Ectodermal cell (in vitro differentiated cells): ENCODE results near the gene DMD. TPM values are rescaled to one million over a fixed set of nuclear protein-coding genes. Genes with fewer than 3 reads are reported as not detected.

ENCODE experiments used
- H3K27ac ChIP-seq: 2 replicates; pipeline ENCODE4 v1.7.0; 2013; ENCODE audit warnings: mild to moderate bottlenecking, low read depth, low read length; ENCODE audit not compliant: insufficient read depth, poor library complexity, severe bottlenecking
- H3K27me3 ChIP-seq: 2 replicates; pipeline ENCODE4 v1.7.0; 2013; ENCODE audit warnings: mild to moderate bottlenecking, low read length; ENCODE audit not compliant: insufficient read depth, control insufficient read depth, poor library complexity, severe bottlenecking
- H3K36me3 ChIP-seq: one replicate; pipeline ENCODE4 v1.7.0; 2013; ENCODE audit warnings: low read length; ENCODE audit not compliant: control insufficient read depth, insufficient read depth
- H3K4me1 ChIP-seq: one replicate; pipeline ENCODE4 v1.7.0; 2013; ENCODE audit warnings: low read length; ENCODE audit not compliant: control insufficient read depth, insufficient read depth
- H3K4me3 ChIP-seq: 2 replicates; pipeline ENCODE4 v1.7.0; 2013; ENCODE audit warnings: low read depth, low read length, control low read depth; ENCODE audit not compliant: insufficient read depth
- H3K9me3 ChIP-seq: 2 replicates; pipeline ENCODE4 v1.7.0; 2013; ENCODE audit warnings: mild to moderate bottlenecking, low read length, moderate library complexity; ENCODE audit not compliant: control insufficient read depth
- WGBS, 2 experiments: methylation state at CpG; one replicate each; pipeline ENCODE4 v1.1.7; 2013; ENCODE audit warnings: missing lambda C conversion rate in 2 of 2; 5-methylcytosine and 5-hydroxymethylcytosine counted together
- polyA plus RNA-seq, 4 experiments: library from polyadenylated mRNA; stranded (reverse); fragments of 50-300 nt; gene quantifications; one replicate each; pipeline ENCODE4 v1.2.3, GENCODE V29; 2013

Gene DMD
- 55.0 TPM for polyA plus RNA-seq (2013, experiment 1 of 4)
- 51.4 TPM for polyA plus RNA-seq (2013, experiment 2 of 4)
- 36.6 TPM for polyA plus RNA-seq (2013, experiment 3 of 4)
- polyA plus RNA-seq (2013, experiment 4 of 4) = 40.9 TPM

DNA sequence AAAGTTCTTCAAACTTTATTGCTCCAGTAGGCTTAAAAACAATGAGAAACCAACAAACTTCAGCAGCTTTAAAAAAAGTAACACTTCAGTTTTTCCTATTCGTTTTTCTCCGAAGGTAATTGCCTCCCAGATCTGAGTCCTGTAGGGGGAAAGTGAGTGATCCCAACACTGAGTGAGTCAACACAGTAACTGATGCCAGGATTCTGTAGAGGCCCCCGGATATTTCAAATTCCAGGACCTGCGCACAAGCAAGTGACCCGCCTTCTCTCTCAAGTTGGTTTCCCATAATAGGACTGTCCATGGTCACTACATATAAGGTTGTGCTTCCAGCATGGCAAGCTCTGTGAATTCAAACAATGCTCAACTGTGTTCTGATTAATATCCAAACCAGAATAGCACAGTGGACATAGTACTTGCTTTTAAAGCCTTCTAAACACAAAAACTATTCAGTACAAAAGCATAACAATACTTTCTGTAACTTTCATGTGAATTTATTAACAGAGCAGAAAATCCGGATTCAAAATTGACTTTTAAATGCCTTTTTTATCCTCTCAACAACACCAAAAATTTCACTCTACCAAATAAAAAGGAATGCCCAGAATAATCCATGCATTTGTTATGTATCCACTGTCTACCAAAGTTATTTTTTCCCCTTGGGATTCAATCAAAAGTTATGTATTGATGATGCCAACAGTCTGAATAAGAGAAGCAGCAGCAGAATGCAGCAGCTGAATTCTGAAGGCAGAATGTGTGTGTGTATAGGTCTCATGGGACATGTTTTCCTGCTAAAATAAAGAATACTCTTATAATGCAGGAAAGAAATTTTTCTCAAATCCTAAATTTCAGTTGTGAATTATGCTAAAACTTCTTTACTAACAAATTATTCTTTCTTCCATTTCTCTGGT, at the start of gene DMD:
DMD (minus strand) TSS at position 194 of the 905 bp plus-strand sequence. CDS start 237 bp downstream, outside the sequence.
- Histone ChIP-seq H3K4me3 (no peak within 1 kb of the TSS), H3K4me1 (no peaks in the 10 kb centered on the region), H3K9me3 (no peaks in the 10 kb centered on the region), H3K27ac (no peak within 1 kb of the TSS), H3K36me3 (no peaks in the 10 kb centered on the region), H3K27me3 (no peaks in the 10 kb centered on the region)
- 57 to 59% methylated on average over 6 of the region's 6 CpGs for WGBS, 2 experiments

DNA sequence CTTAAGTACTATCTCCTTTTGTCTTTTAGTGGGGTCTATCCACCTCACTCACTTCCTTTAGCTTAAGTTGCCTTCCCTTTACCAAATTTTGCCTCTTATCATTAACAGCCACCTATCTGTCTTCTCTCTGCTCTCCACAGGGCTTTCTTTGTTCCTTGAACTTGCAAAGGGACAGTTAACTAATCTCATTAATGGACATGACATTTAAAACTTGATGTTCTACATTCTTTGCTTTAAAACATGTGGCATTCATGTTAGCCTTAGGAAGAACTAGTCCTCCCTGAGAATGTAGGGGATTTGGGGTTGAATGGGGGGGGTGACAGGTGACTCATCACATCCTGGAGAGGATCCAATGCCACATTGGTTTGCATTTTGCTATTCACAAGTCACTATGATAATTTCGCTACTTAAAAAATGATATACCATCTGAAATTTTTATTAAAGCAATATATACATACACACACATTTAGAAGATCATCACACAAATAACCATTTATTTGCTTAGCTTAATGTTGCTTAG, 41.0 kb upstream of the DMD start:
- Histone ChIP-seq H3K27ac (no peak overlapping the region), H3K27me3 (no peaks in the 10 kb centered on the region), H3K4me1 (no peaks in the 10 kb centered on the region), H3K4me3 (no peak overlapping the region), H3K36me3 (no peaks in the 10 kb centered on the region), H3K9me3 (no peaks in the 10 kb centered on the region)
- 80% methylated on average over 1 of the region's 1 CpG; no CpG with 5 or more reads in 1 of the 2 experiments for WGBS, 2 experiments

- H3K27ac ChIP-seq = no peak overlapping the region
- H3K4me3 ChIP-seq = no peak overlapping the region
- H3K9me3 ChIP-seq = no peaks in the 10 kb centered on the region
- H3K36me3 ChIP-seq = no peaks in the 10 kb centered on the region
- WGBS, 2 experiments = 100% methylated on average over 1 of the region's 4 CpGs; no CpG with 5 or more reads in 1 of the 2 experiments
- H3K27me3 ChIP-seq = no peaks in the 10 kb centered on the region
- no peaks in the 10 kb centered on the region for H3K4me1 ChIP-seq
Measured at GRCh38 chrX:33218819-33219218, 7.5 kb upstream of the DMD start.

DNA sequence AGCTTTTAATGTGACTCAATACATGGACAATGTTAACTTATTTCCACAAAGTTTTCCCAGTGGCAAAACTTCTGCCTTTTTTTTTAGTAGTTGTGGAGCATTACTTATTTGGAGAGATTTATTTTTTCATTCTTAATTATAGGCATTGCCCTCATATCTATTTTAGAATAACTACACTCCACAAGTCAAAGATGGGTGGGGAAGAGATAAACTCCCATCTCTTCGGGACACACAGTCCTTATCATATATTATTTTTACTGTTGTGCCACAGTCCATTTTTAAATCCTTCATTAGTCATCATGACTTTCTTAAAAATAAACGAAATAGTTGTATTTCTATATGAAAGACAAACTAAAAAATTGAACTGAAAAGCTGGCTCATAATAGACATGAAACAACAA, 1.2 kb downstream of the DMD start:
- Histone ChIP-seq H3K4me3 (no peak overlapping the region), H3K27ac (no peak overlapping the region), H3K27me3 (no peaks in the 10 kb centered on the region), H3K4me1 (no peaks in the 10 kb centered on the region), H3K9me3 (no peaks in the 10 kb centered on the region), H3K36me3 (no peaks in the 10 kb centered on the region)
- no CpG with 5 or more reads among the region's 2 CpGs for WGBS, 2 experiments

DNA sequence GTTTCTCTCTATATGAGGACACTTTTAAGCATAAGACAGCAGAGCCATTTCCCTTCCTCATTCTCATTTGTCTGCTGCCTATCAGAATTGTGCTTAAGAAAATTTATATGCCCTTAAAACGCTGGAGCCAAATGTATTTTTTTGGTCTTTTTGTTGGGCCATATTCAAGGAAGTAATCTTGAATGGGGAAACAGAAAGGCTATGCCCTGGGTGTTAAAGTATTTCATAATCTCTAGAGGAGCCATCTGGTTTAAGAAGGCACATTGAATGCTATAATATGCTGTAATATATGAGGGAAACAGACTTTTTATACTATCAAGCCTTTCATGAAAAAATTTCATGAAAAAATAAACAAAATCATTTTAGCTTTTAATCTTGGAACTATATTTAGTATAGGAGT, 4.3 kb downstream of the DMD start:
- H3K27ac ChIP-seq = no peak overlapping the region
- no peak overlapping the region for H3K4me3 ChIP-seq
- WGBS, 2 experiments = 71 to 86% methylated on average over 1 of the region's 1 CpG

DNA sequence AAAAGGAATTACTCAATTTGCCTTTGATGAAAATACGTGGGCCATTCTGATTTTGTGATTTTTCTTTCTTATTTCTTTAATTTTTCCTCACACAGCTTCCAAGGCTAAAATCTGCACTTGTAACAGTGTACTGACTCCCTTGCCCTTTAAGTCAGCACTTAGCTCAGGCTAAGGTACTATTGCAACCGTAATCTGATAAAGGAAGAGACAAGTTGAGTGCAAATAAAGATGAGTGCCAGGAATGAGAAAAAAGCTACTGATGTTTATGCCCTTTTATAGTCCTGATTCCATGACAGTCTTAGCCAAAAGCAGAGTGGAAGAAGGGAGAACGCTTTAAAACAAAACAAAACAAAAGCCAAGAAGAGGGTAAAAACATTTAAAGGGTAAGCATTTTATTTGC, 6.0 kb downstream of the DMD start:
- Histone ChIP-seq H3K27ac (no peak overlapping the region), H3K36me3 (no peaks in the 10 kb centered on the region), H3K27me3 (no peaks in the 10 kb centered on the region), H3K4me1 (no peaks in the 10 kb centered on the region), H3K9me3 (no peaks in the 10 kb centered on the region), H3K4me3 (no peak overlapping the region)
- WGBS, 2 experiments = 90 to 94% methylated on average over 2 to 3 of the region's 3 CpGs

More for the DNA sequence above, 4.3 kb downstream of the DMD start:
- H3K4me1 ChIP-seq = no peaks in the 10 kb centered on the region
- H3K36me3 ChIP-seq = no peaks in the 10 kb centered on the region
- H3K9me3 ChIP-seq = no peaks in the 10 kb centered on the region
- H3K27me3 ChIP-seq = no peaks in the 10 kb centered on the region

DNA sequence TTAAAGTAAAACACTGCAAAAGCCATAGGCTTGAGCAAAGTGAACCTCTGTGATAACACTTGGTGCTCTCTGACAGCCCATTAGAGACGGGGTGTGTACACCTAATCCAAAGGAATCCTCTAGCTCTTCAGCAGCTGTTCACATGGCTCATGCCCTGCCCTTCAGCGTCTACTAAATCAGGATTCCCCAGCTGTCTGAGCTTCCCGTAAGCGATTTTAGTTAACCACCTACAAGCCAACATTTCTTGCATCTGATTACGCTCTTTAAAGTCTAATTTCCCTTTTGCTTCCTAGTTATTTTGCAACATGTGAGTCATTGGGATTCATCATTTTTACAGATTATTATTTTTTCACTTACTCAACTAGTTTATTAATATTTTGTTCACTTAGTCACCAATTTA, 6.5 kb downstream of the DMD start:
- 89 to 95% methylated on average over 4 to 5 of the region's 5 CpGs for WGBS, 2 experiments
- no peak overlapping the region for H3K4me3 ChIP-seq
- no peaks in the 10 kb centered on the region for H3K27me3 ChIP-seq
- no peak overlapping the region for H3K27ac ChIP-seq
- H3K36me3 ChIP-seq = no peaks in the 10 kb centered on the region
- no peaks in the 10 kb centered on the region for H3K9me3 ChIP-seq
- no peaks in the 10 kb centered on the region for H3K4me1 ChIP-seq

GRCh38 chrX:33198561-33199279, 12.6 kb downstream of the DMD start:
- 96 to 97% methylated on average over 5 to 8 of the region's 8 CpGs for WGBS, 2 experiments
- Histone ChIP-seq H3K27me3 (no peaks in the 10 kb centered on the region), H3K27ac (no peak overlapping the region), H3K36me3 (no peaks in the 10 kb centered on the region), H3K4me3 (no peak overlapping the region), H3K4me1 (no peaks in the 10 kb centered on the region), H3K9me3 (no peaks in the 10 kb centered on the region)

GRCh38 chrX:33195698-33196097, 15.7 kb downstream of the DMD start:
- WGBS, 2 experiments = no CpG with 5 or more reads among the region's 1 CpG
- H3K4me3 ChIP-seq = no peak overlapping the region
- H3K27ac ChIP-seq = no peak overlapping the region
- H3K36me3 ChIP-seq = no peaks in the 10 kb centered on the region
- H3K4me1 ChIP-seq = no peaks in the 10 kb centered on the region
- H3K27me3 ChIP-seq = no peaks in the 10 kb centered on the region
- H3K9me3 ChIP-seq = no peaks in the 10 kb centered on the region

- Histone ChIP-seq H3K4me3 (no peak overlapping the region), H3K27me3 (no peaks in the 10 kb centered on the region), H3K4me1 (no peaks in the 10 kb centered on the region), H3K9me3 (no peaks in the 10 kb centered on the region), H3K36me3 (no peaks in the 10 kb centered on the region), H3K27ac (no peak overlapping the region)
- 75 to 79% methylated on average over 1 of the region's 1 CpG for WGBS, 2 experiments
Measured at GRCh38 chrX:33194876-33195433, 16.4 kb downstream of the DMD start.
